Subcutaneous preadipocyte (primary cell): ENCODE data around the gene UHRF1. TPM values are rescaled to one million over a fixed set of nuclear protein-coding genes. Genes with fewer than 3 reads are reported as not detected.

Source experiments
- small RNA-seq: library from RNA; depleted of rRNA; stranded (forward); fragments of <200 nt; gene quantifications from one replicate; pipeline ENCODE3, GENCODE V24; 2012
- total RNA-seq: library from RNA; depleted of rRNA; stranded (reverse); fragments of >200 nt; gene quantifications from 2 replicates; pipeline ENCODE4 v1.2.3, GENCODE V29; 2012

Gene UHRF1
- 26.5 and 51.8 TPM in 2 replicates for total RNA-seq

DNA sequence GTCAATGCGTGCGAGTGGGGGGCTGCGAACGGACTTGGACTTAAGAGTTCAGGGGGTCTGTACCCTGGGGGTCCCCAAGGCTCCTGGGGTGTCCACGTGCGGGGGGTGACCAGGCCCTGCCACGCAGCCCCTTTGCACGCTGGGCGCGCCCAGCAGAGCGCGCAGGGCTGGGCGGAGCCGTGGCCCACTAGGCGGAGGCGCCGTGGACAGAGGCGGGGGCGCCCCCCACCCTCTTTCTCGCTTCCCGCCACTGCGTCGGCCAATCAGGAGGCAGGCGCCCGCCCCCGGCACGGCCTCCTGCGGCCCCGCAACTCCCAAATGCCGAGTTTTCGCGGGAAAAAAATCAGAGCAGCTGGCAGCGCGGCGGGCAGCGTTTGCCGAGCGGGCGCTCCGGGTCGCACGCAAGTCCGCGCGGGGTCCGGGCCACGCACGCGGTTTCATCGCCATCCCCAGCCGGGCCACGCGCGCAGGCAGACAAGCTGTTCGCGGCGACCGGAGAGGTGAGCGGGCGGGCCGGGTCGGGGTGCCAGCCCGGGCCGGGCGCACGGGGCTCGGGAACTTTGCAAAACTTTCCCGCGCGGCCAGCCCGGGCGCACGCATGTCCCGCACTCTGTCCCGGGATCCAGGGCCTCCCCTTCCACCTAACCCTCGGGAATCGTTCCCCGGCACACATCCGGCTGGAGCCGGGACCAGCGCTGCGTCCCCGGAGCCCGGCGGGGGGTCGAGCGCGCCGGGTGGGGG, at the start of gene UHRF1:
Gene UHRF1, plus strand, starts transcription at position 346 of the 741 bp plus-strand sequence. CDS start 1,385 bp downstream, outside the sequence.

DNA sequence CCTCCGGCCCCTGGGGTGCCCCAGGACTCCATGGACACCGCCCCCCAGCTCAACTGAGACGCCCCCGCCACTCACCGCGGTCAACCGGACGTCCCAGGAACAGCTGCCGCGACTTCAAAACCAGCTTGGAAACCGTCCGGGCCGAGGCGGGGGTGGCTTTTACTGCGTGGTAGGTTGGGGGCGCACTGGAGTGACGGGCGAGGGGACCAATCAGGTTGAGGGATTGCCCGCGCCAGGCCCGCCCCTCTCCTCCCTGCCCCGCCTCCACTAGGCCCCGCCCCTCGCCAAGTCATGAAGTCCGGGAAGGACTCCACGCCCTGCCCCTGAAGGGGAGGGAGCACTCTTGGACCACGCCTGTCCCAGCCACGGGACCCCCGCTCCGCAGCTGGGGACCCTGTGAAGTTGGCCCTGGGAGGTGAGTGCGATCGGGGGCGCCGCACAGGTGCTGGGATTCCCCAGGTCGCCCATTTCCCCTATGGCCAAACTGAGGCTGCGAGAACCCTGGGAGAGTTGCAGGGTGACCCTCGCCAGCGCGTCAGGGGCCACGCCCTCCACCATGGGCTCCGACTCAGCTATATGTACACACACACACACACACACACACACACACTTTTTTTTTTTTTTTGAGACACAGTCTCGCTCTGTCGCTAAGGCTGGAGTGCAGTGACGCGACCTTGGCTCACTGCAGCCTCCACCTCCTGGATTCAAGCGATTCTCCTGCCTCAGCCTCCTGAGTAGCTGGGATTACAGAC, 41.6 kb upstream of the UHRF1 start, which contains the start of gene PLIN3:
Gene PLIN3, minus strand, starts transcription at position 134 of the 752 bp plus-strand sequence. CDS start 6,273 bp downstream, outside the sequence.

DNA sequence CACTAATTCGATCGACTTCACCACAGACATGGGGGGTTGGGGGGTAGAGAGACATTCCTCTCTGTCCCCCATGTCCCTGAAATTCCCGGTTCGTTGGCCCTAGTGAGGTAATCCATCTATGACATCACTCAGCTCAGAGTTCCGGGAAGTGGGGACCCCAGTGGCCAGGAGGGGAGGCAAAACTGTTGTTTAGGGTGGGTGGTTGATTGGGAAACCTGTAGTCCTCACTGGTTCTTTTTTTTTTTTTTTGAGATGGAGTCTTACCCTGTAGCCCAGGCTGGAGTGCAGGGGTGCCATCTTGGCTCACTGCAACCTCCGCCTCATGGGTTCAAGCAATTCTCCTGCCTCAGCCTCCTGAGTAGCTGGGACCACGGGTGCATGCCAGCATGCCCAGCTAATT, 6.5 kb upstream of the UHRF1 start, which contains the start of gene ARRDC5:
Gene ARRDC5, minus strand, starts transcription at position 101 of the 400 bp plus-strand sequence. Its CDS starts 71 bp downstream, at position 30.

DNA sequence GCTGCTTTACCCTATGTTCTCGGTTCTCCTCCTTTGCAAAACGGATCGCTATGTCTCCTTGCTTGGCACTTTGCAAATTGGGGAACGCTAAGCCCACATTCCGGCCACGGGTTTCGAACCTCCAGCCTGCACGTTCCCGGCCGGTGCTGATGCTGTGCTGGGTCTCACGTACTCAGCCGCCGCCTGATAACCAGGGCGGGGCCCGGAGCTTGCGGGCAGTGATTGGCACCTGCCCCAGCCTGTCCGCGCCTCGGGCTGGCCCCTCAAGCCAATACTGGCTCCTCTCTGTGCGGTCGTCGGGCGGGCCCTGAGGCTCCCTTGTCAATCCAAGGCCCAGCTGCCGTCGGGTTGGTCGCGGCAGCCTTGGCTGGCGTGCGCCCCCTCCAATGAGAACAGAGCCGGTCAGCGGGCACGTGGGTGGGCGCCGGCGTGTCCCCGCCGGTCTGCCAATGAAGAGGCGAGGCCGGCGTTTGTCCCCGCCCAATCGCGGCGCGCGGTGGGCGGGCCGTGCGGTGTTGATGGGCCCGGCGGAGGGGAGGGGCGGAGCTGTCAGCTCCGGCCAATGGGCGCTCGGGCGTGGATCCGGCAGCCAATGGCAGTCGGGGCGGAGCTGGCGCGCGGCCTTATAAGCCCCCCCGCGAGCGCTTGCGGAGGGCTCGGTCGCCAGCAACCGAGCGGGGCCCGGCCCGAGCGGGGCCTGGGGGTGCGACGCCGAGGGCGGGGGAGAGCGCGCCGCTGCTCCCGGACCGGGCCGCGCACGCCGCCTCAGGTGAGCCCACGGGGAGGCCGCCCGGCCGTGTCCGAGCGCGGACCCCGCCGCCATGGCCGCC, 59.4 kb downstream of the UHRF1 start, which contains the start of gene KDM4B:
Gene KDM4B, plus strand, starts transcription at position 652 of the 830 bp plus-strand sequence. CDS start 63,778 bp downstream, outside the sequence.

Small RNAs within 50 kb of the gene (small RNA-seq; reads per million reads assigned to genes)
- gene MIR4747: 0.11 reads per million

Other genes starting within 250 kb of the UHRF1 start
- 160 and 191 TPM in 2 replicates for gene MYDGF, start 239.2 kb upstream of the UHRF1 start, total RNA-seq
- gene DPP9, start 185.7 kb upstream of the UHRF1 start, total RNA-seq: 44.8 and 58.6 TPM in 2 replicates
- gene FEM1A, start 117.8 kb upstream of the UHRF1 start, total RNA-seq: 9.2 and 13.9 TPM in 2 replicates
- gene TICAM1, start 77.8 kb upstream of the UHRF1 start, total RNA-seq: 3.7 and 4.3 TPM in 2 replicates
- gene PLIN3, start 41.8 kb upstream of the UHRF1 start, total RNA-seq: 287 and 391 TPM in 2 replicates
- not detected in 2 replicates for gene ARRDC5, start 6.6 kb upstream of the UHRF1 start, total RNA-seq
- gene KDM4B, start 59.6 kb downstream of the UHRF1 start, total RNA-seq: 13.6 and 17.0 TPM in 2 replicates